GM12864 (cell line): ENCODE results near the gene SHF.
"Not testable (repeated sequence)": the region's sequence is repeated elsewhere in the genome, so short reads cannot be mapped to it uniquely, and the experiment has no call there.

ENCODE experiments used
- DNase-seq: peaks from one replicate; pipeline ENCODE4 v3.0.0-alpha.2; 2011; ENCODE audit warnings: low read depth
- H3K4me3 ChIP-seq: 2 replicates; pipeline ENCODE4 v1.5.1; 2011; ENCODE audit warnings: mild to moderate bottlenecking, low read depth, low read length, control low read depth
- CTCF ChIP-seq: IDR thresholded peaks from 2 replicates; pipeline ENCODE4 v1.5.1; 2011; ENCODE audit warnings: low read depth, mild to moderate bottlenecking, moderate library complexity, low read length, control low read depth, inconsistent platforms; ENCODE audit errors: missing control alignments

The SHF gene

GRCh38 chr15:45187894-45188830, at the start of gene SHF:
Gene SHF, minus strand, starts transcription at chr15:45187966. Its CDS starts 15 bp downstream, at chr15:45187951.
- H3K4me3 ChIP-seq, result peak within 1 kb of the TSS; percentile 71
- DNase-seq, result peak; percentile 49
- no peak for TF ChIP-seq CTCF

GRCh38 chr15:45236806-45237205, 49.0 kb upstream of the SHF start:
- not testable (repeated sequence) for H3K4me3 ChIP-seq, DNase-seq

GRCh38 chr15:45234562-45235235, 46.9 kb upstream of the SHF start:
- no peak for TF ChIP-seq CTCF
- no peak for DNase-seq
- no peak overlapping the region for H3K4me3 ChIP-seq

GRCh38 chr15:45231864-45232562, 44.2 kb upstream of the SHF start:
- no peak overlapping the region for H3K4me3 ChIP-seq
- TF ChIP-seq CTCF, result no peak
- no peak for DNase-seq

- DNase-seq, result no peak
- no peak overlapping the region for H3K4me3 ChIP-seq
- TF ChIP-seq CTCF, result no peak
Observed at GRCh38 chr15:45231132-45231531, 43.4 kb upstream of the SHF start.

GRCh38 chr15:45230245-45230965, 42.6 kb upstream of the SHF start:
- H3K4me3 ChIP-seq, result no peak overlapping the region
- no peak for DNase-seq
- no peak for TF ChIP-seq CTCF
